GM18951 (cell line): ENCODE results near the gene ACTR10.
"Not testable (repeated sequence)": the region's sequence is repeated elsewhere in the genome, so short reads cannot be mapped to it uniquely, and the experiment has no call there.

ENCODE experiments used
- POLR2A ChIP-seq: IDR thresholded peaks from 4 replicates; pipeline ENCODE4 v1.6.1; 2011; ENCODE audit warnings: mild to moderate bottlenecking; ENCODE audit not compliant: insufficient read length, insufficient read depth; ENCODE audit errors: extremely low read depth
- in situ Hi-C: fragments of 300-500 bp; cut with MboI; formaldehyde crosslinking; loops from one replicate; pipeline ENCODE4 v1.12.0; 2022; ENCODE audit warnings: low sequenced_read_pairs, mixed read lengths, inconsistent platforms; ENCODE audit not compliant: unreplicated experiment

ACTR10 gene

DNA sequence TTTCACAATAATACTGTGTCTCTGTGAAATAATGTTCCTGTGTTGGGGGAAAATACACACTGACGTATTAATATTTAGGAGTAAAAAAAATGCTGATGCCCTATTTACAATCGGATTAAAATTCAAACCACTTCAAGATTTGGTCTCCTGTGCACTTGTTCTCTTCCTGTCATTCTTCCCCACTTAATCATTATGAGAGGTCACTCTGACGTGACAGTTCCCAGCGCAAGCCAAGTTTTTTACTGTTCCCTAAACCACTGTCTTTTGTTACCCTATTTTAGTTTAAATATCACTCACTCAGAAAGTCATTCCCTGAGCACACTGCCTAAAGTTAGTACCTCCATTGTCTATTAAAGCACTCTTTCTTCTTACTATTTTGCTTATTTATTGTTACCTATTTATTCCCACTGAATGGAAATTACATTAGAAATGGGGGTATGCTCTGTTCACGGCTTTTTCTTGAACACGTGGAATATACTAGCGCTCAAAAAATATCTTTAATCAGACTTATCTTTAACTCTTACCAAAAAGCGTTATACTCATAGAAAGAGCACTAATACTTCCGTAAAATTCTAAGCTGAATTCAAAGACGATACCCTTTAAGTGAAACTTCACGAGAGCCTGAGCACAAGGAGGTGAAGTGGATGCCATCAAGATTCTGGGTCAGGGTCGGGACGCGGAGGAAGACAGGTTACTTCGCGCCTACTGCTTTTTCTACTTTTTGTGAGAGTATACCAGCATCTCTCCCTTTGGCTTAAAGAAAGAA, 44.0 kb downstream of the ACTR10 start:
- TF ChIP-seq POLR2A: no peak
- in situ Hi-C loops: no loop called here

GRCh38 chr14:58244556-58245387, 44.8 kb downstream of the ACTR10 start, which contains the start of gene PSMA3:
PSMA3 (plus strand) TSS chr14:58244843; CDS start chr14:58244921, 78 bp downstream.
- peak; percentile 91 for TF ChIP-seq POLR2A
- in situ Hi-C loops: no loop called here

DNA sequence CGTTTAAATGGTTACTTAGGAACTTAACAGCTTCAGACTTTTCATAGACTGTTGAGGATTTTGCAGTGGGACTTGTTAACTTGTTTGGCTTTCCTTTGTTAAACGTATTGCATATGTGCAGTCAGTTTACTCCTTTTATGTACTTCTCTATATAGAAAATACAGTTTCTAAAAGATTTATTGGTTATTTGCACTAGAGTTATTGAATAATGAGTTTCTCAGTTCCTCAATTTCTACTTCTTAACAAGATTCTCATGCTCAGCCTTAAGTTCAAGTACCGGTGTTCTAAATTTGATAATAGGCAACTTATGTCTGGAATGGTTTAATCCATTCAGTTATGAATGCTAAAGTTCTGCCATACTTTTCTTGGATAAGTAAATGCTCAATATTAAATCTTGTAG, 45.6 kb downstream of the ACTR10 start:
- TF ChIP-seq POLR2A: no peak
- in situ Hi-C loops: no loop called here

GRCh38 chr14:58249611-58250010, 49.7 kb downstream of the ACTR10 start:
- in situ Hi-C loops: no loop called here
- no peak for TF ChIP-seq POLR2A

GRCh38 chr14:58258156-58258555, 58.2 kb downstream of the ACTR10 start:
- in situ Hi-C loops: no loop called here
- TF ChIP-seq POLR2A: no peak

DNA sequence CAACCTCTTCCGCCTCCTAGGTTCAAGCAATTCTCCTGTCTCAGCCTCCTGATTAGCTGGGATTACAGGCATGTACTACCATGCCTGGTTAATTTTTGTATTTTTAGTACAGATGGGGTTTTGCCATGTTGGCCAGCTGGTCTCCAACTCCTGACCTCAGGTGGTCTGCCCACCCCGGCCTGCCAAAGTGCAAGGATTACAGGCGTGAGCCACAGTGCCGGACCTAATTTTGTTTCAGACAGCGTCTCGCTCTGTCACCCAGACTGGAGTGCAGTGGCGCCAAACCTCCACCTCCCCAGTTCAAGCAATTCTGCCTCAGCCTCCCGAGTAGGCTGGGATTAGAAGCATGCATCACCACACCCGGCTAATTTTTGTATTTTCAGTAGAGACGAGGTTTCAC, 62.1 kb downstream of the ACTR10 start:
- in situ Hi-C loops: not testable (repeated sequence)

DNA sequence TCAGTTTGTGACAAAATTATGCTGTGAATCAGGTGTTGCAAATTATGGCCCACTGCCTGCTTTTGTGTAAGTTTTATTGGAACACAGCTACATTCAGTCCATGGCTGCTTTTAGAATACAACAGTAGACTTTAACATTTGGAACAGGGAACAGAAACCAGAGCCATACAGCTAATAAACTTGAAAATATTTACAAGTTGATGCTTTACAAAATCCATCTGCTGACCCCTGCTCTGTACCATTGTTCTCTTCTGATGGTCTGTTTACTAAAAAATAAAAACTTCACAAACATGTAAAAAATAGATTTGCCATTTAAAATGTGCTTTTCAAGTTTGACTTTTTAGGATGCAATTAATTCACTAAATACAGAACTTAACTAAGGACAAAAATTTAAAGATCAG, 65.5 kb downstream of the ACTR10 start:
- in situ Hi-C loops: no loop called here
- no peak for TF ChIP-seq POLR2A

DNA sequence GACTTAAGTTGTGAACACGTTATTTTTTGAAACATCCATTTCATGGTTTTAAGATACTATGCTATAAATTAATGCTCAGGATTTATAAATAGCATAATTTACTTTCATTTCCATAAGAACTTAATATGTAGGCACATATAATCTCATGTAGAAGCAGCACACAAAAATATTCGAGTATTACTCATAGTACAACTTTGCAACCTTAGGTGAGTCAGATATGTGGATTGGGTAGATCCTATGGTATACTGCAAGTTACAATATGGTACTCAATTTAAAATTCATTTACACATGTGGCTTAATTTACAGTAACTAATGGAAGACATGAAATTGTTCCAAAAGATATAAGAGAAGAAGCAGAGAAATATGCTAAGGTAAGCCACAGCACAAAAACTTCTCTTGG, 70.7 kb downstream of the ACTR10 start:
- in situ Hi-C loops: no loop called here
- TF ChIP-seq POLR2A: no peak

GRCh38 chr14:58272588-58273372, 72.8 kb downstream of the ACTR10 start:
- TF ChIP-seq POLR2A: peak; percentile 10
- in situ Hi-C loops: no loop called here

GRCh38 chr14:58274881-58275280, 74.9 kb downstream of the ACTR10 start:
- no peak for TF ChIP-seq POLR2A
- in situ Hi-C loops: no loop called here

DNA sequence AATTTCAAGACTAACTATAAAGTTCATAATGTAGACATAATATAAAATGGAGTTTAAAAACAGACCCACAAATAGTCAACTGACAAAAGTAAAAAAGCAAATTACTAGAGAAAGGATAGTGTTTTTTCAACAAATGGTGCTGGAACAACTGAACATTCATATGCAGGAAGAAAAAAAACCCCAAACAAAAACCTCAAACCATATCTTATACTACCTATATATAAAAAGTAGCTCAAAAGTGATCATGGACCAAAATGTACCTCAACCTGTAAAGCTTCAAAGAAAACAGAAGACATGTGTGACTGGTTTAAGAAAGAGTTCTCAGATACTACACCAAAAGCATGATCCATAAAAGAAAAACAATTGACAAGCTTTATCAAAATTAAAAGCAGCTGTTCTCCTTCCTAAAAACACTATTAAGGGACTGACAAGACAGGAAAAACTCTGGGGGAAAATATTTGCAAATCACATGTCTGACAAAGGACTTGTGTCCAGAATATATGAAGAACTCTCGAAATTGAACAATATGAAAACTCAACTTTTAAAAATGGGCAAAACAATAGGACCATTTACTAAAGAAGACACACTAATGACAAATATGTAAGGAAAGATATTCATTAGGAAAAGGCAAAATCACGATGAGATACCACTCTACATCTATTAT, 75.7 kb downstream of the ACTR10 start:
- in situ Hi-C loops: no loop called here
- no peak for TF ChIP-seq POLR2A

DNA sequence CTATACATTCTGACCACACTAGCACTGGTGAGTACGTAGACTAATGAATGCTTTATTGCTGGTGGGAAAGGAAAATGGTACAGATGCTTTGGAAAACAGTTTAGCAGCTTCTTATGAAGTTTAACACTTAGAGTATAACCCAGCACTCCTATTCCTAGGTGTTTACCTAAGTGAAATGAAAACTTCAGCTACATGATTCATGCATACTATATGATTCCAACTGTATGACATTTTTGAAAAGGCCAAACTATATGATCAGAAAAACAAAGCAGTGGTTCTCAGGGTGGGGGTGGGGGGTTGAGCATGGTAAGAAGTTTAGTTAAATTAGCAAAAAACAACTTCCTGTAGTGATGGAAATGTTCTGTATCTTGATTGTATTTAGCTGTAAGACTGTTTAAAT, 76.3 kb downstream of the ACTR10 start:
- in situ Hi-C loops: no loop called here
- TF ChIP-seq POLR2A: no peak

DNA sequence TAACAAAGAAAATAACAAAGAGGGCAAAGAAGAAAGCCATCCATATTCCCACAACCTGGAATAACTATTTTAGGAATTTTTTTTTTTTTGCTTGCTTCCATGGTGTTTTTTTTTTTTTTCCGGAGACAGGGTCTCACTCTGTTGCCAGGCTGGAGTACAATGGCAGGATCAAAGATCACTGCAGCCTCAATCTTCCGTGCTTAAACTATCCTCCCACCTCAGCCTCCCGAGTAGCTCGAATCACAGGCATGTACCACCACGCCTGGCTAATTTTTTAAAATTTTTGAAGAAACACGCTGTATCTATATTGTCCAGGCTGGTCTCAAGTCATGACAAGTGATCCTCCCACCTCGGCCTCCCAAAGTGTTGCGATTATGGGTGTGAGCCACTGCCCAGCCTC, 78.2 kb downstream of the ACTR10 start:
- in situ Hi-C loops: no loop called here
- no peak for TF ChIP-seq POLR2A
